Activated CD4-positive, alpha-beta memory T cell treated with anti-CD3 and anti-CD28 coated beads, Interleukin-2, amount 10 ng/mL, durations not matched to agents 7 days and 5 days (primary cell): ENCODE results near the gene PKM. TPM values are rescaled to one million over a fixed set of nuclear protein-coding genes. Genes with fewer than 3 reads are reported as not detected.

Experiments used
- CTCF ChIA-PET: fragments of 350-600 bp; sonication (Branson Sonifier 250); formaldehyde crosslinking; loops from one replicate; lab custom pipeline; 2021; ENCODE audit warnings: antibody characterized with exemption, inconsistent platforms; lab: Charles Lee
- POLR2A ChIA-PET: fragments of 350-600 bp; sonication (Branson Sonifier 250); formaldehyde crosslinking; loops from one replicate; lab custom pipeline; 2021; ENCODE audit warnings: antibody characterized with exemption; lab: Charles Lee
- DNase-seq: peaks from one replicate; pipeline ENCODE4 v3.0.0-alpha.2; 2020
- H3K27ac Mint-ChIP-seq: one replicate; pipeline ENCODE4 v1.8.0; 2021; ENCODE audit warnings: mild to moderate bottlenecking, mixed read lengths
- H3K27me3 Mint-ChIP-seq: one replicate; pipeline ENCODE4 v1.8.0; 2021; ENCODE audit warnings: mixed read lengths
- H3K36me3 Mint-ChIP-seq: one replicate; pipeline ENCODE4 v1.8.0; 2021; ENCODE audit warnings: low read depth, mixed read lengths
- H3K4me1 Mint-ChIP-seq: one replicate; pipeline ENCODE4 v1.8.0; 2021; ENCODE audit warnings: mixed read lengths
- H3K4me3 Mint-ChIP-seq: one replicate; pipeline ENCODE4 v1.8.0; 2021; ENCODE audit warnings: mild to moderate bottlenecking, mixed read lengths
- H3K9me3 Mint-ChIP-seq: one replicate; pipeline ENCODE4 v1.8.0; 2021; ENCODE audit warnings: mixed read lengths
- total RNA-seq, 2 experiments: library from RNA; stranded (reverse); gene quantifications; one replicate each; pipeline ENCODE4 v1.2.3, GENCODE V29; 2021

PKM gene
- total RNA-seq, 2 experiments from 2014 or later = 1,064 to 1,081 TPM

- ChIA-PET POLR2A (interaction anchor here (0.8 to 1.2 kb wide), 2 partner anchors 14 to 19 kb away, joined by 3 to 4 read pairs; no protein-coding TSS in a partner anchor), CTCF (interaction anchor here (0.6 to 0.9 kb wide), 2 partner anchors 15 to 20 kb away, joined by 3 read pairs; no protein-coding TSS in a partner anchor)
- H3K4me3 Mint-ChIP-seq = no peak overlapping the region
- peaks cover 91% of the 10 kb centered on the region for H3K36me3 Mint-ChIP-seq
- no peak overlapping the region for H3K27ac Mint-ChIP-seq
- no peaks in the 10 kb centered on the region for H3K27me3 Mint-ChIP-seq
- H3K4me1 Mint-ChIP-seq = peaks cover 14% of the 10 kb centered on the region
- no peak for DNase-seq
- no peaks in the 10 kb centered on the region for H3K9me3 Mint-ChIP-seq
These were observed 23.4 kb downstream of the PKM start for GRCh38 chr15:72207558-72208085.

- H3K9me3 Mint-ChIP-seq = no peaks in the 10 kb centered on the region
- no peaks in the 10 kb centered on the region for H3K27me3 Mint-ChIP-seq
- H3K27ac Mint-ChIP-seq = no peak overlapping the region
- DNase-seq = no peak
- no peak overlapping the region for H3K4me3 Mint-ChIP-seq
- POLR2A ChIA-PET = interaction anchor here (0.8 kb wide), 1 partner anchor 20 kb away, joined by 3 read pairs; no protein-coding TSS in a partner anchor
- H3K36me3 Mint-ChIP-seq = peaks cover 91% of the 10 kb centered on the region
- H3K4me1 Mint-ChIP-seq = peaks cover 14% of the 10 kb centered on the region
- CTCF ChIA-PET = interaction anchor here (0.9 kb wide), 1 partner anchor 21 kb away, joined by 3 read pairs; no protein-coding TSS in a partner anchor
These were observed 24.4 kb downstream of the PKM start for GRCh38 chr15:72206677-72207000.

DNA sequence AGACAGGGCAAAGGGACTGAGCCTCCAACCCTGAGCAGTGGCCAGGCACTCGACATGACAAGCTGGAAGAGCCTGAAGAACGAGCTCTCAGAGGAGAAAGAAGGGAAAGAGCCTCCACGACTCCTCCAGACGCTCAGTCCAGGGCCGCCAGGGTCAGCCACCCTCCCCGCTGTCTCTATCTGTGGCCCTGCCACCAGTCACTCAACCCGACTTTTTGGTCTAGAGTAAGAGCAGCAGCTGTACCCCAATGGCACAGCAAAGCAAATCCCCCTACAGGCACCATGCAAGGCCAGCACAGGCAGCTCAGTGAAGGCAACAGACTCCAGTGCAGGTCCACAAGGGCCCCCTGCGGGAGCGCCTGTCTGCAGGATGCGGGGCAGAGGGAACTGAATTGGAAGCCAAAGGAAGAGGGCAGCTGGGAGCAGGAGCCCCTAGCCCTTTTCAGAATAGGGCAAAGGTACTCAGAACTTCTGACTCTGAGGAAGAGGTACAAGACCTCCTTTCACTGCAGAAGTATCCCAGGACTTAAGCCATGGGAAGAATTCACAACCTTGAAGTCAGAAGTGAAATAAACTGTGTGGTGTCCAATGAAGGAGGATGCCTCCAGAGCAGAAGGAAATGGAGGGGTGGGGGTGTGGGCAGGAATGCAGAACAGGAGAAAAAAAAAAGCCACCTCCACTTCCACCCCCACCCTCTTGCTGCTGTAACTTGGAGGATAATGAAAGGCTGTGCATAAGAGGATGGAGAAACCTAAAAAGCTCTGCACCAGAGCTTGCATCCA, 24.9 kb downstream of the PKM start:
- Mint-ChIP-seq H3K4me1 (peaks cover 14% of the 10 kb centered on the region), H3K9me3 (no peaks in the 10 kb centered on the region), H3K27ac (no peak overlapping the region), H3K36me3 (peaks cover 87% of the 10 kb centered on the region), H3K27me3 (no peaks in the 10 kb centered on the region), H3K4me3 (no peak overlapping the region)
- CTCF ChIA-PET = interaction anchor here (0.9 kb wide), 1 partner anchor 21 kb away, joined by 3 read pairs; no protein-coding TSS in a partner anchor
- no peak for DNase-seq
- POLR2A ChIA-PET = no interaction called here

GRCh38 chr15:72205273-72205672, 25.7 kb downstream of the PKM start:
- POLR2A ChIA-PET = no interaction called here
- Mint-ChIP-seq H3K27me3 (no peaks in the 10 kb centered on the region), H3K9me3 (no peaks in the 10 kb centered on the region), H3K27ac (no peak overlapping the region), H3K4me1 (peaks cover 16% of the 10 kb centered on the region), H3K4me3 (no peak overlapping the region), H3K36me3 (peaks cover 89% of the 10 kb centered on the region)
- DNase-seq = no peak
- CTCF ChIA-PET = no interaction called here

GRCh38 chr15:72203507-72203837, 27.5 kb downstream of the PKM start:
- peaks cover 18% of the 10 kb centered on the region for H3K4me1 Mint-ChIP-seq
- CTCF ChIA-PET = no interaction called here
- DNase-seq = no peak
- POLR2A ChIA-PET = interaction anchor here (0.9 to 1.9 kb wide), 2 partner anchors 23 to 28 kb away, joined by 3 to 5 read pairs; no protein-coding TSS in a partner anchor
- H3K27ac Mint-ChIP-seq = peak overlapping the region; percentile 51
- H3K4me3 Mint-ChIP-seq = no peak overlapping the region
- peaks cover 94% of the 10 kb centered on the region for H3K36me3 Mint-ChIP-seq
- H3K27me3 Mint-ChIP-seq = no peaks in the 10 kb centered on the region
- H3K9me3 Mint-ChIP-seq = no peaks in the 10 kb centered on the region

DNA sequence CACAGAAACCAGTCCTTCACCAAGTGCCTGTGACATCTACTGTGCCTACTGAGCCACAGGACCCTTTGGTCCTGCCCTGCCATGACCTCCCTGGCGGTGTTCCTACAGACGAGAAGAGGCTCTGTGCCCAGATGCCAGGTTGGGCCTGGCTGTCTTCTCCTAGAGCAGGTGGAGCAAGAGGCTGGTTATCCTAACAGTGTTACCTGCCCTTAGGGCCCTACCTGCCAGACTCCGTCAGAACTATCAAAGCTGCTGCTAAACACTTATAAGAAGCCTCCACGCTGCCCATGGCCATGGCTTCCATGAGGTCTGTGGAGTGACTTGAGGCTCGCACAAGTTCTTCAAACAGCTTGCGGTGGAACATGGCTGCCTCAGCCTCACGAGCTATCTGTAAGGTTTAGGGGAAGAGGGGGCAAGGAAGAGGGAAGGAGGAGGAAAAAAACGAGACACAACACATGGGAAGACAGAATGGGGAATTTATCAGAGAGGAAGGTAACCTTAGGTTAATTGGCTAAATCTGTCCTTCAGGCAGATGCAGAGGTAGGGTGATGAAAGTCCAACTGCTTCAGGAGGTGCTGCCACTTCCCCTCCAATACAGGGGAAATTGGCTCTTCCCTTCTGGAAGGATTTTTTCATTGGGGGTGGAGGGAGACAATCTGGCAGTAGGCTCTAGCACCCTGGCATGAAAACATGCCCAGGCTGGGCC, 28.0 kb downstream of the PKM start:
- Mint-ChIP-seq H3K4me3 (no peak overlapping the region), H3K4me1 (peaks cover 22% of the 10 kb centered on the region), H3K9me3 (no peaks in the 10 kb centered on the region), H3K27ac (peak overlapping the region; percentile 61), H3K36me3 (peaks cover 94% of the 10 kb centered on the region), H3K27me3 (peaks cover 2% of the 10 kb centered on the region)
- CTCF ChIA-PET = no interaction called here
- DNase-seq = no peak
- POLR2A ChIA-PET = interaction anchor here (0.9 to 1.9 kb wide), 2 partner anchors 24 to 29 kb away, joined by 3 to 5 read pairs; no protein-coding TSS in a partner anchor

- H3K27ac Mint-ChIP-seq = no peak overlapping the region
- H3K27me3 Mint-ChIP-seq = peaks cover 5% of the 10 kb centered on the region
- H3K4me1 Mint-ChIP-seq = peaks cover 24% of the 10 kb centered on the region
- peaks cover 90% of the 10 kb centered on the region for H3K36me3 Mint-ChIP-seq
- no peak for DNase-seq
- no peak overlapping the region for H3K4me3 Mint-ChIP-seq
- CTCF ChIA-PET = interaction anchor here (0.6 kb wide), 1 partner anchor 169 kb away, joined by 3 read pairs; no protein-coding TSS in a partner anchor
- POLR2A ChIA-PET = interaction anchor here (1.2 to 1.9 kb wide), 2 partner anchors 24 to 30 kb away, joined by 3 to 5 read pairs; no protein-coding TSS in a partner anchor
- H3K9me3 Mint-ChIP-seq = no peaks in the 10 kb centered on the region
These were observed 28.7 kb downstream of the PKM start for GRCh38 chr15:72202302-72202701.

DNA sequence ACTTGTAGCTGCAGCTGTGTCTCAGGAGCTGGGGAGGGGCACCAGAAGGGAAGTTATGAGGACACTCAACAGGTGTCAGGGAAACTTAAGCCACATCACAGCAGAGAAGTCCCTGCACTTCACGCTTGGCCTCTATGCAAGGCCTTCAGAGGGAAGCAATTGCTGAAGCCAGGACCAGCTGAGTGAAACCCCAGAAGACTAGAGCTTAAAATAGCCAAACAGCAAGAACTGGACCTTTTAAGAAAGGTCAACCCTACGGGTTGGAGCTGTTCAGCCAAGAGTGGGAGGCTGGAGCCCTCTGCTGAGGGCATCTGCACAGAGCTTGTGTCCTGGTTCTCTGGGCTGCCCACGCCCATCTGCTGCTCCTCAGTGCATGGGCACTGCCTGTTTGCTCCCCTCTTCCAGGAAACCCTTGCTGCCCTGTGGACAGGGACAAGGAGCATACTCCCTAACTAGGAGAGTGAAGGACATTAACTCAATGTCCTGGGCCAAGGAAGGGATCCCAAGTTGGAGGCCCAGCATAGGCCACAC, 29.5 kb downstream of the PKM start:
- DNase-seq = no peak
- H3K27ac Mint-ChIP-seq = no peak overlapping the region
- H3K4me3 Mint-ChIP-seq = no peak overlapping the region
- peaks cover 82% of the 10 kb centered on the region for H3K36me3 Mint-ChIP-seq
- CTCF ChIA-PET = interaction anchor here (5.2 kb wide), 1 partner anchor 27 kb away, joined by 28 read pairs; no protein-coding TSS in a partner anchor
- H3K9me3 Mint-ChIP-seq = no peaks in the 10 kb centered on the region
- H3K27me3 Mint-ChIP-seq = peaks cover 9% of the 10 kb centered on the region
- peaks cover 24% of the 10 kb centered on the region for H3K4me1 Mint-ChIP-seq
- POLR2A ChIA-PET = interaction anchor here (0.9 to 5.6 kb wide), 4 partner anchors 20 to 31 kb away, joined by 3 to 61 read pairs (median 4); partner anchors contain the start of gene PKM

DNA sequence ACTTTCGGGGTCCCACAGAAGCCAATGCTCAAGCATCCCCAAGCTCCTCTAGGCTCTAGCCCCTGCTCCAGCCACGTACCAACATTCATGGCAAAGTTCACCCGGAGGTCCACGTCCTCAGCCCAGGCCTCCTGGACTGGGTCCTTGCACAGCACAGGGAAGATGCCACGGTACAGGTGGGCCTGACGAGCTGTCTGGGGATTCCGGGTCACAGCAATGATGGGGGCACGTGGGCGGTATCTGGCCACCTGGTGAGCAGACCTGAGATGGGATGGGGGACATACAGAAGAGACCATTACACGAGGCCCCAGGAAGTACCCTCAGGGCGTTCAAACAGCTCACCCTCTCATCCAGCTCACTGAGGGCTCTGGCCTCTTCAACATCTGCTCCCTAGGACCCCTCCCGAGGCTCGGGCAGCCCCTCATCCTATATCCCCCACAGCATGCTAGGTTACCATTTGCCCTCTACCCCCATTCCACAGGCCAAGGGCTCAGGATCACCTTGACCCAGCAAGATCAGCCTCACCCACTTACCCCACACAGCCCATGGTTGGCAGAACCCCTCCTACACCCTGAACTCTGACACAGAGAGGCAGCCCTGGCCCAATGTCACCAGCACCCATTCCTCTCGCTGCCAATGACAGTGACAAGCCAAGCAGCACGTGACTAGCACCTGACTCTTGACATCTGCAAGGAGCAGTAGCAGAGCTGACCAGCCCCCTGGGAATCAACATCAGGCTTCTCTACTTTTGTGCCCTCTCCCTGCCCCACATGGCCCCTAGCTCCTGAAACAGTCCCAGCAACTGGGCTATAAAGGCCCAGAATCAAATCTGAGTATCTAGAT, 30.4 kb downstream of the PKM start:
- no peak overlapping the region for H3K4me3 Mint-ChIP-seq
- H3K4me1 Mint-ChIP-seq = peaks cover 24% of the 10 kb centered on the region
- DNase-seq = no peak
- H3K27me3 Mint-ChIP-seq = peaks cover 16% of the 10 kb centered on the region
- H3K9me3 Mint-ChIP-seq = no peaks in the 10 kb centered on the region
- ChIA-PET CTCF (interaction anchor here (0.7 to 5.2 kb wide), 13 partner anchors 16 to 399 kb away, joined by 3 to 28 read pairs (median 3); partner anchors contain the start of genes MYO9A and SENP8), POLR2A (interaction anchor here (0.6 to 5.6 kb wide), 4 partner anchors 14 to 31 kb away, joined by 3 to 61 read pairs (median 4); partner anchors contain the start of gene PKM)
- peaks cover 73% of the 10 kb centered on the region for H3K36me3 Mint-ChIP-seq
- H3K27ac Mint-ChIP-seq = peak overlapping the region; percentile 14

DNA sequence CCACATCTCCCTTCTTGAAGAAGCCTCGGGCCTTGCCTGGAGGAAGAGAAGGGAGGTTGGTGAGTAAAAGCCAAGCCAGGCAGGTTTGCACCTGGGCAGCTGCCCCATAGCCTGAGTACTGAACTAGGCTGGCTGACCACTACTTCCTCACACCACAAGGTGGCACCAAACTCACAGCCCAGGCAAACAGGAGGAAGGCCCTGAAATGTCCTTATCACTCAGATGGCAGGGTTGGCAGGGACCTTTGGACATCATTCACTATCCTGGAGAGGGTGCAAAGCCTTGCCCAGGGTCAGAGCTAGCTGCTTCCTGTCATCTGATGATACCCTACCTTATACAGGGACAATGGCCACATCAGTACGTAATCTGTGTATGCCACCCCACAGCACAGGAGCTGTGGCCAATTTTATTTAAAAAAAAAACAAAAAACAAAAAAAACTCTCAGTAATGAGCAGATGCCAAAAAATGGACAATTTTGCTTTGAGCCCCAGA, 31.2 kb downstream of the PKM start:
- ChIA-PET POLR2A (interaction anchor here (1.1 to 5.6 kb wide), 3 partner anchors 11 to 73 kb away, joined by 3 to 61 read pairs (median 4); partner anchors contain the start of gene PKM), CTCF (interaction anchor here (0.6 to 5.2 kb wide), 14 partner anchors 17 to 400 kb away, joined by 3 to 28 read pairs (median 3); partner anchors contain the start of genes MYO9A and SENP8)
- peaks cover 16% of the 10 kb centered on the region for H3K27me3 Mint-ChIP-seq
- H3K27ac Mint-ChIP-seq = no peak overlapping the region
- H3K36me3 Mint-ChIP-seq = peaks cover 65% of the 10 kb centered on the region
- no peak overlapping the region for H3K4me3 Mint-ChIP-seq
- H3K9me3 Mint-ChIP-seq = no peaks in the 10 kb centered on the region
- peaks cover 23% of the 10 kb centered on the region for H3K4me1 Mint-ChIP-seq
- DNase-seq = peak; percentile 78

GRCh38 chr15:72199205-72199515, 31.8 kb downstream of the PKM start:
- no peak for DNase-seq
- Mint-ChIP-seq H3K27ac (no peak overlapping the region), H3K27me3 (peaks cover 16% of the 10 kb centered on the region), H3K4me3 (no peak overlapping the region), H3K4me1 (peaks cover 19% of the 10 kb centered on the region), H3K36me3 (peaks cover 59% of the 10 kb centered on the region), H3K9me3 (no peaks in the 10 kb centered on the region)
- ChIA-PET CTCF (interaction anchor here (0.6 to 5.2 kb wide), 9 partner anchors 18 to 110 kb away, joined by 3 to 28 read pairs (median 4); partner anchors contain the start of genes MYO9A and SENP8), POLR2A (interaction anchor here (1.1 to 5.6 kb wide), 3 partner anchors 12 to 74 kb away, joined by 3 to 61 read pairs (median 4); partner anchors contain the start of gene PKM)
